ENCODE data around the gene LINGO1.

LINGO1 gene

GRCh38 chr15:77568014-77568972 lies 64.4 kb downstream of the LINGO1 start:
- no peak for DNase-seq

GRCh38 chr15:77567202-77567601 lies 65.5 kb downstream of the LINGO1 start:
- no peak for DNase-seq

GRCh38 chr15:77566092-77566491 lies 66.6 kb downstream of the LINGO1 start:
- no peak for DNase-seq

- DNase-seq, result no peak
Measured at GRCh38 chr15:77565378-77565915, 67.3 kb downstream of the LINGO1 start.

GRCh38 chr15:77564938-77565337 lies 67.8 kb downstream of the LINGO1 start:
- DNase-seq, result no peak

GRCh38 chr15:77564341-77564740 lies 68.4 kb downstream of the LINGO1 start:
- DNase-seq, result no peak

GRCh38 chr15:77563623-77564156 lies 69.0 kb downstream of the LINGO1 start:
- no peak for DNase-seq

Data from activated CD4-positive, CD25-positive, alpha-beta regulatory T cell (primary cell).